Right lobe of liver (tissue), 4 donors: ENCODE data around the gene UNC13B.

Source experiments
- CTCF ChIP-seq, 4 donors: fragments of 200-600 bp in 3 of 4; fragments of 450-650 bp in 1 of 4; IDR thresholded peaks; one replicate each; pipeline versions ENCODE4 v1.5.1 to v1.8.0; 2016 to 2022; ENCODE audit warnings: antibody characterized with exemption in 4 of 4, mild to moderate bottlenecking in 2 of 4
- POLR2A ChIP-seq: fragments of 450-650 bp; IDR thresholded peaks from one replicate; pipeline ENCODE4 v1.6.1; 2017; ENCODE audit warnings: antibody characterized with exemption, mild to moderate bottlenecking
- donor health status: DM: no; HTN: no; CAD: no.
- donor health status: DM: no; HTN: no; CAD: no.
- donor health status: DM: no; HTN: yes; CAD: no.

GRCh38 chr9:35229779-35230143, 68.0 kb downstream of the UNC13B start:
- no peak for TF ChIP-seq CTCF (IDR thresholded peaks at IDR 0.05)
- no peak for TF ChIP-seq POLR2A
